Neural progenitor cell (in vitro differentiated cells): Measurements from ENCODE around the gene CERS6.

ENCODE experiments used
- CTCF ChIP-seq: fragments of 200-600 bp; sonication (generic); IDR thresholded peaks from 2 replicates; pipeline ENCODE4 v1.5.1; 2017; ENCODE audit warnings: antibody characterized with exemption, mild to moderate bottlenecking
- EZH2 ChIP-seq: fragments of 200-600 bp; sonication (generic); IDR thresholded peaks from 2 replicates; pipeline ENCODE4 v1.6.1; 2017; ENCODE audit warnings: antibody characterized with exemption, mild to moderate bottlenecking, moderate library complexity
- EZH2phosphoT487 ChIP-seq: fragments of 200-600 bp; sonication (generic); IDR thresholded peaks from 2 replicates; pipeline ENCODE4 v1.6.1; 2017; ENCODE audit warnings: antibody characterized with exemption

DNA sequence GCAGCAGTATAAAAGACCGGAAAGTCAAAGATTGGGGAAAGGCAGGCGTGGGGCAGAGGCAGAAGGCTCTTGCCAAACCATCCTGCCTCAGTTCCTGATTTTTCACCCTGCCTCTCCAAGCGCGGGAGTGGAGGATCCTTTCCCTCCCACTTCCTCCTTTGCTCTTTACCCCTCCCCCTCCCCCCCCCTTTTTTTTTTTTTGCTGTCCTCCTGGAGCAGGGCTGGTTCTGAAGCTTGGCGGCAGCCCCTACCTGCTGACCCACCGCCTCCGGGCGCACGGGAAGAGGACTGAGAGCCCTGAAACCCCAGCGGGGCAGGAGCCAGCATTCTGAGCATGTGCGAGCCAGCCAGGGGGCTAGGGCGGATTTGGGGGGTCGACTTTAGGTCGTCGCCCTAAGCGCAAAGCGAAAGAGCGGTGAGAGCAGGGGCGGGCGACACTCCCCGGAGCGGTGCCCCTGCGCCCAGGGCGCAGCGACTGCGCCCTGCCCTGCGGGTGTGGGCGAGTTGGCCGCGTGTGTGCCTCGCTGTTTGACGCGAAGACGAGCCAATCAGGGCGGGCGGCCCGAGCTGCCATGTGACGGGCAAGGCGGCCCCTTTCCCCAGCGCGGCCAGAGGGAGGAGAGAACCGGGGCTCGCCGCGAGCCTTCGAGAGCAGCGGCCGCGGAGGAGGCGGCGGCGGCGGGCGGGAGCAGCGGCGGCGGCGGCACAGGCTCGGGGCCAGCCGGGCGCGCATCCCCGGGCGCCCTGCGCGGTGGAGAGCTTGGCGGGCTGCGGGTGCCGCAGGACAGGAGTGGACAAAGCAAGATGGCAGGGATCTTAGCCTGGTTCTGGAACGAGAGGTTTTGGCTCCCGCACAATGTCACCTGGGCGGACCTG, at the start of gene CERS6:
- TF ChIP-seq CTCF: no peak
- TF ChIP-seq EZH2: no peak
- no peak for TF ChIP-seq EZH2phosphoT487
